IMR-90 (cell line): ENCODE data around the gene NR2C2. TPM values are rescaled to one million over a fixed set of nuclear protein-coding genes. Genes with fewer than 3 reads are reported as not detected.

Experiments used
- ATAC-seq: fragments of 200-7000 bp; cut with Tn5 transposase; 2 replicates; pipeline ENCODE4 v1.9.1; 2020; ENCODE audit warnings: low read depth, mild to moderate bottlenecking, moderate library complexity
- BruUV-seq: library from RNA; stranded (reverse); fragments of 400-500 nt; replicated peaks from 2 replicates; lab custom pipeline; 2021; lab: Mats Ljungman, UMichigan
- CTCF ChIA-PET: fragments of 300-600 bp; formaldehyde crosslinking; extraction: SDS; loops from one replicate; lab custom pipeline; 2021; ENCODE audit warnings: antibody characterized with exemption; lab: Yijun Ruan, JAX
- POLR2A ChIA-PET: fragments of 300-600 bp; sonication (Branson Sonifier 250); formaldehyde crosslinking; loops from one replicate; lab custom pipeline; 2022; ENCODE audit warnings: antibody characterized with exemption; ENCODE audit not compliant: unreplicated experiment; lab: Charles Lee
- DNase-seq: peaks from one replicate; pipeline ENCODE4 v3.0.0; 2013
- H2AFZ ChIP-seq: replicated peaks from 2 replicates; pipeline ENCODE3; 2013; ENCODE audit warnings: low read length, mild to moderate bottlenecking; ENCODE audit not compliant: poor library complexity
- H2AK5ac ChIP-seq: 2 replicates; pipeline ENCODE4 v1.6.1; 2013; ENCODE audit warnings: low read depth, low read length, inconsistent platforms
- H2AK9ac ChIP-seq: replicated peaks from 2 replicates; pipeline ENCODE3; 2013; ENCODE audit warnings: mild to moderate bottlenecking, low read depth, low read length, moderate library complexity; ENCODE audit not compliant: poor library complexity
- H2BK120ac ChIP-seq: 2 replicates; pipeline ENCODE4 v1.6.1; 2013; ENCODE audit warnings: low read depth, low read length, inconsistent platforms
- H2BK15ac ChIP-seq: 3 replicates; pipeline ENCODE4 v1.6.1; 2013; ENCODE audit warnings: low read depth, low read length, inconsistent platforms
- H2BK20ac ChIP-seq: 2 replicates; pipeline ENCODE4 v1.6.1; 2013; ENCODE audit warnings: low read depth, mild to moderate bottlenecking, inconsistent platforms, low read length, moderate library complexity
- H2BK5ac ChIP-seq: 2 replicates; pipeline ENCODE4 v1.6.1; 2013; ENCODE audit warnings: mild to moderate bottlenecking, low read depth, low read length, inconsistent platforms; ENCODE audit not compliant: poor library complexity, severe bottlenecking
- H3K14ac ChIP-seq: replicated peaks from 2 replicates; pipeline ENCODE4 v1.6.1; 2013; ENCODE audit warnings: low read depth, low read length, inconsistent platforms
- H3K18ac ChIP-seq: 2 replicates; pipeline ENCODE4 v1.6.1; 2013; ENCODE audit warnings: low read depth, low read length, control low read depth
- H3K23ac ChIP-seq: 2 replicates; pipeline ENCODE4 v1.6.1; 2013; ENCODE audit warnings: low read depth, low read length, inconsistent platforms
- H3K27ac ChIP-seq: 2 replicates; pipeline ENCODE4 v1.5.1; 2013; ENCODE audit warnings: mild to moderate bottlenecking, control low read depth, low read length; ENCODE audit not compliant: insufficient read depth
- H3K27me3 ChIP-seq: 2 replicates; pipeline ENCODE4 v1.6.1; 2013; ENCODE audit warnings: low read length; ENCODE audit not compliant: control insufficient read depth, insufficient read depth
- H3K36me3 ChIP-seq: 2 replicates; pipeline ENCODE4 v1.6.1; 2013; ENCODE audit warnings: low read length, mixed read lengths; ENCODE audit not compliant: control insufficient read depth, insufficient read depth
- H3K4ac ChIP-seq: 2 replicates; pipeline ENCODE4 v1.6.1; 2013; ENCODE audit warnings: low read depth, low read length, inconsistent platforms
- H3K4me1 ChIP-seq: 2 replicates; pipeline ENCODE4 v1.6.1; 2013; ENCODE audit warnings: low read length, mixed read lengths; ENCODE audit not compliant: control insufficient read depth, insufficient read depth
- H3K4me2 ChIP-seq: 2 replicates; pipeline ENCODE4 v1.6.1; 2013; ENCODE audit warnings: low read depth, mild to moderate bottlenecking, control low read depth, low read length, moderate library complexity
- H3K4me3 ChIP-seq: 2 replicates; pipeline ENCODE4 v1.5.1; 2013; ENCODE audit warnings: low read depth, mild to moderate bottlenecking, control low read depth, low read length, moderate library complexity; ENCODE audit not compliant: insufficient read depth
- H3K56ac ChIP-seq: 2 replicates; pipeline ENCODE4 v1.6.1; 2013; ENCODE audit warnings: low read length, inconsistent platforms; ENCODE audit not compliant: insufficient read depth; ENCODE audit errors: extremely low read depth
- H3K79me1 ChIP-seq, 2 experiments: 2 replicates each; pipeline ENCODE4 v1.6.1; 2013; ENCODE audit warnings: low read length in 2 of 2, inconsistent platforms in 1 of 2, low read depth in 1 of 2
- H3K9ac ChIP-seq: 2 replicates; pipeline ENCODE4 v1.6.1; 2013; ENCODE audit warnings: low read depth, low read length, control low read depth
- H3K9me1 ChIP-seq: 2 replicates; pipeline ENCODE4 v1.6.1; 2013; ENCODE audit warnings: low read length, inconsistent platforms; ENCODE audit not compliant: insufficient read depth
- H3K9me3 ChIP-seq: 2 replicates; pipeline ENCODE4 v1.6.1; 2013; ENCODE audit warnings: low read length; ENCODE audit not compliant: control insufficient read depth, insufficient read depth
- H4K20me1 ChIP-seq: 2 replicates; pipeline ENCODE4 v1.6.1; 2013; ENCODE audit warnings: low read length, inconsistent platforms; ENCODE audit not compliant: insufficient read depth
- H4K5ac ChIP-seq: 2 replicates; pipeline ENCODE4 v1.6.1; 2013; ENCODE audit warnings: mild to moderate bottlenecking, low read depth, low read length, control low read depth
- H4K8ac ChIP-seq, 2 experiments: 2 replicates each; pipeline ENCODE4 v1.6.1; 2013; ENCODE audit warnings: low read depth in 2 of 2, low read length in 2 of 2, control low read depth in 1 of 2, inconsistent platforms in 1 of 2
- H4K91ac ChIP-seq: 2 replicates; pipeline ENCODE4 v1.6.1; 2013; ENCODE audit warnings: low read depth, low read length, inconsistent platforms; ENCODE audit not compliant: insufficient read depth
- BHLHE40 ChIP-seq: fragments of 150-350 bp; IDR thresholded peaks from 2 replicates; pipeline ENCODE4 v1.6.1; 2016; ENCODE audit warnings: mild to moderate bottlenecking, low read depth, low read length
- CEBPB ChIP-seq: IDR thresholded peaks from 2 replicates; pipeline ENCODE4 v1.6.1; 2012; ENCODE audit warnings: low read depth, low read length, improper control_type of control experiment
- NFE2L2 ChIP-seq: fragments of 150-350 bp; IDR thresholded peaks from 2 replicates; pipeline ENCODE4 v1.6.1; 2016; ENCODE audit warnings: low read depth, mild to moderate bottlenecking, low read length
- RFX5 ChIP-seq: IDR thresholded peaks from 2 replicates; pipeline ENCODE4 v1.8.0; 2012; ENCODE audit warnings: low read depth, mild to moderate bottlenecking, low read length, moderate library complexity
- SMC3 ChIP-seq: fragments of 150-350 bp; IDR thresholded peaks from 2 replicates; pipeline ENCODE4 v1.6.1; 2016; ENCODE audit warnings: low read depth, mild to moderate bottlenecking, antibody characterized with exemption, low read length, moderate library complexity
- WGBS, 2 experiments: methylation state at CpG; one replicate each; pipeline versions ENCODE4 v1.1.5 to v1.1.7; 2013; ENCODE audit warnings: missing lambda C conversion rate in 2 of 2; ENCODE audit not compliant: insufficient read length in 1 of 2; ENCODE audit errors: extremely low coverage in 2 of 2; 5-methylcytosine and 5-hydroxymethylcytosine counted together
- dilution Hi-C: fragments of 300-500 bp; cut with HindIII; formaldehyde crosslinking; loops from one replicate; pipeline ENCODE4 v1.14.3; 2018; ENCODE audit warnings: low sequenced_read_pairs; ENCODE audit not compliant: unreplicated experiment
- in situ Hi-C: fragments of 300-500 bp; cut with MboI; formaldehyde crosslinking; loops from 3 replicates; pipeline ENCODE4 v1.14.3; 2019; ENCODE audit warnings: low sequenced_read_pairs, inconsistent platforms, mixed read lengths
- intact Hi-C: fragments of 100-400 bp; cut with micrococcal nuclease; formaldehyde crosslinking; loops from 2 replicates; pipeline ENCODE4 v1.10.0; 2022
- polyA plus RNA-seq, 3 experiments: library from polyadenylated mRNA; depleted of rRNA; stranded (reverse); fragments of >200 nt; gene quantifications; 2 replicates each; pipeline ENCODE4 v1.2.3, GENCODE V29; 2012; ENCODE audit warnings: low replicate concordance in 1 of 3
- total RNA-seq: library from RNA; depleted of rRNA; stranded (reverse); fragments of >200 nt; gene quantifications from 2 replicates; pipeline ENCODE4 v1.2.3, GENCODE V29; 2012

Gene NR2C2
- total and polyA plus RNA-seq, 2 of the 4 experiments (the other 2 are of a cell fraction), result 10.4 to 13.8 TPM

DNA sequence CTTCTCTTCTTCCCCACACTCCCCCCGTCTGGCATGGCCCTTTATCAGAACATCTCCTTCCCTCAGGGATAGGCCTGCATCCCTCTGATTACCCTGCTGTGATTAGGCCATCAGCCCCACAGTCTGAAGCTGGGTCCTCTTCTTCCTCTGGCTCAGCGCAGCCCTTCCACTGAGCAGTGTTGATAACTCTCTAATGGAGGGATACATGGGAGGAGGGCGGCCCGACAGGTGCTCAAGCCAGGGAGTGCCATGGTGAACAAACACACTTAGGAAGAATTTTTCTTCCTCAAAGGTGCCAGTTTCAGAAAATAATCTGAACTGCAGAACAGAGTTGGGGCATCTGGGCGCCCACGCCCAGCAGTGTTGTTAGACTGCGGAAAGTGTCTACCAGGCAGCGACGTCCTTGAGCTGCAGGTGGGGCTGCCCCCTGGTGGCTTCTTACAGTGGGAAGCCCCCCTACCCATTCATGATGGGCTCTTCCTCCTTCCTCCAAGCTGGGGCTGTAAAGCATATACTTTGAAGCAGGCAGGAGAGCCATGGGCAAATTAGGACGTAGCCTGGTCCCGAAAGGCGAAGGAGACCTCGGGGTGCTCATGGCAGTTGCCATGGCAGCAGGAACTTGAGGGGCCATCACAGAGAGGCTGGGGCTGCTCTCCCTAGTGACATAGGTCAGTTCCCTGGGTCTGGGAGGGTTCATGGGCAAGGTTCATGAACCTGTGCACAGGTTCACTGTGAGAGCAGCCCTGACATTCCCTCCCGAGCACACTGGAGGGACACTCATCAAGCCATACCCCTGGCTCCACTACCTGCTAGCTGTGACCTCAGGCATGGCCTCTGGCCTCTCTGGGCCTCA is 33.2 kb upstream of the NR2C2 start:
- no peak overlapping the region for H3K23ac ChIP-seq
- ATAC-seq (no peak), DNase-seq (no peak)
- H4K20me1 ChIP-seq, result no peaks in the 10 kb centered on the region
- 95% methylated on average over 6 of the region's 14 CpGs; no CpG with 5 or more reads in 1 of the 2 experiments for WGBS, 2 experiments
- H2BK120ac ChIP-seq, result no peak overlapping the region
- H3K79me1 ChIP-seq, result no peaks in the 10 kb centered on the region
- TF ChIP-seq CEBPB (no peak), SMC3 (no peak), NFE2L2 (no peak), RFX5 (no peak), BHLHE40 (no peak)
- no TSS peak for BruUV-seq
- H4K8ac ChIP-seq, result no peak overlapping the region
- no peak overlapping the region for H3K18ac ChIP-seq
- no peak overlapping the region for H2AK5ac ChIP-seq
- ChIA-PET CTCF (no interaction called here), POLR2A (no interaction called here)
- H3K36me3 ChIP-seq, result no peaks in the 10 kb centered on the region
- in situ Hi-C loops (no loop called here), intact Hi-C loops (no loop called here), dilution Hi-C loops (no loop called here)
- H4K5ac ChIP-seq, result no peak overlapping the region
- H2BK20ac ChIP-seq, result no peak overlapping the region
- H3K27ac ChIP-seq, result no peak overlapping the region
- H2BK5ac ChIP-seq, result no peak overlapping the region
- peaks cover 26% of the 10 kb centered on the region for H3K27me3 ChIP-seq
- no peaks in the 10 kb centered on the region for H3K9me3 ChIP-seq
- no peaks in the 10 kb centered on the region for H3K4me1 ChIP-seq
- no peak overlapping the region for H3K4me3 ChIP-seq
- H4K91ac ChIP-seq, result no peak overlapping the region
- no peak overlapping the region for H3K56ac ChIP-seq
- no peak overlapping the region for H2BK15ac ChIP-seq
- H3K4ac ChIP-seq, result no peak overlapping the region
- no peak overlapping the region for H3K9ac ChIP-seq
- no peaks in the 10 kb centered on the region for H3K9me1 ChIP-seq
- H2AFZ ChIP-seq, result no peak overlapping the region
- H3K4me2 ChIP-seq, result no peak overlapping the region
- no peak overlapping the region for H2AK9ac ChIP-seq
- H3K14ac ChIP-seq, result no peak overlapping the region
